GM20431 (cell line): ENCODE measurements around the gene CLIC4.

Experiments
- in situ Hi-C: fragments of 300-500 bp; cut with MseI, MboI; formaldehyde crosslinking; loops from one replicate; pipeline ENCODE4 v1.15.0; 2020; ENCODE audit warnings: low sequenced_read_pairs; ENCODE audit not compliant: unreplicated experiment

Gene CLIC4

GRCh38 chr1:24867084-24867870 lies 122.0 kb downstream of the CLIC4 start:
- in situ Hi-C loops = loop anchor here (25.0 kb wide), 1 partner anchor 345 kb away; no protein-coding TSS in a partner anchor

- in situ Hi-C loops = loop anchor here (25.0 kb wide), 1 partner anchor 344 kb away; no protein-coding TSS in a partner anchor
Observed at GRCh38 chr1:24868016-24868875, 123.0 kb downstream of the CLIC4 start.

GRCh38 chr1:24870551-24871195 lies 125.4 kb downstream of the CLIC4 start:
- in situ Hi-C loops = loop anchor here (25.0 kb wide), 1 partner anchor 342 kb away; no protein-coding TSS in a partner anchor

GRCh38 chr1:24871306-24871901 lies 126.2 kb downstream of the CLIC4 start:
- in situ Hi-C loops = loop anchor here (25.0 kb wide), 1 partner anchor 341 kb away; no protein-coding TSS in a partner anchor

- in situ Hi-C loops = loop anchor here (25.0 kb wide), 1 partner anchor 340 kb away; no protein-coding TSS in a partner anchor
Observed at GRCh38 chr1:24872061-24872850, 127.0 kb downstream of the CLIC4 start.

- in situ Hi-C loops = loop anchor here (25.0 kb wide), 1 partner anchor 339 kb away; no protein-coding TSS in a partner anchor
Observed at GRCh38 chr1:24873148-24873547, 127.9 kb downstream of the CLIC4 start.

- in situ Hi-C loops = loop anchor here (25.0 kb wide), 1 partner anchor 338 kb away; no protein-coding TSS in a partner anchor
Observed at GRCh38 chr1:24874056-24874455, 128.8 kb downstream of the CLIC4 start.

GRCh38 chr1:24874611-24875234 lies 129.5 kb downstream of the CLIC4 start:
- in situ Hi-C loops = loop anchor here (25.0 kb wide), 1 partner anchor 338 kb away; no protein-coding TSS in a partner anchor

- in situ Hi-C loops = no loop called here
Observed at GRCh38 chr1:24875257-24875656, 130.0 kb downstream of the CLIC4 start.

GRCh38 chr1:24875991-24876506 lies 130.8 kb downstream of the CLIC4 start:
- in situ Hi-C loops = no loop called here

GRCh38 chr1:24878045-24878444 lies 132.8 kb downstream of the CLIC4 start:
- in situ Hi-C loops = no loop called here

- in situ Hi-C loops = no loop called here
Observed at GRCh38 chr1:24878775-24879742, 133.8 kb downstream of the CLIC4 start.

- in situ Hi-C loops = no loop called here
Observed at GRCh38 chr1:24881034-24881433, 135.8 kb downstream of the CLIC4 start.

- in situ Hi-C loops = no loop called here
Observed at GRCh38 chr1:24884751-24885150, 139.5 kb downstream of the CLIC4 start.

- in situ Hi-C loops = no loop called here
Observed at GRCh38 chr1:24886241-24886640, 141.0 kb downstream of the CLIC4 start.

GRCh38 chr1:24888061-24888970 lies 143.1 kb downstream of the CLIC4 start:
- in situ Hi-C loops = no loop called here
